GM12872 (cell line): ENCODE results near the gene GRM1.

Experiments used
- TF ChIP-seq, protein P1 (sequence below): IDR thresholded peaks from 3 replicates; pipeline ENCODE4 v1.5.1; 2011; ENCODE audit warnings: low read depth, mild to moderate bottlenecking, low read length, moderate library complexity; ENCODE audit not compliant: insufficient read depth

GRM1 gene

DNA sequence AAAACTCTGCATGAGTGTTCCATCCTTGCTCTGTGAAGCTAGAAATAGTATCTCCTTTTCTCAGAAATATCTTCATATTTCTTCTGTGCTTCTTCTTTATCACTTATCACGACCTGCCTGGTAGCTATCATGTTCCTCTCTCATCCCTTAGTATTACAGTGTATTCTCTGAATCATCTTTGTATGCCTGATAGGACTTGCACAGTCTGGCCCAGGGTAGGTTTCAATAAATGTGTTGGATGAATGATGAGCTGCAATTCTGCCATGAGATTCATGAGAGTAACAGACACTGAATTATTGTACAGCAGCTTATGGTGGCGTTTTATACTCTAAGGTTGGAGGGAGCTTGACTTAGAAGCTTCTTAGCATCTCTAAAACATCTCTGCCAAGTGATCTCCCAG is 66.6 kb downstream of the GRM1 start:
- TF ChIP-seq, protein P1, sequence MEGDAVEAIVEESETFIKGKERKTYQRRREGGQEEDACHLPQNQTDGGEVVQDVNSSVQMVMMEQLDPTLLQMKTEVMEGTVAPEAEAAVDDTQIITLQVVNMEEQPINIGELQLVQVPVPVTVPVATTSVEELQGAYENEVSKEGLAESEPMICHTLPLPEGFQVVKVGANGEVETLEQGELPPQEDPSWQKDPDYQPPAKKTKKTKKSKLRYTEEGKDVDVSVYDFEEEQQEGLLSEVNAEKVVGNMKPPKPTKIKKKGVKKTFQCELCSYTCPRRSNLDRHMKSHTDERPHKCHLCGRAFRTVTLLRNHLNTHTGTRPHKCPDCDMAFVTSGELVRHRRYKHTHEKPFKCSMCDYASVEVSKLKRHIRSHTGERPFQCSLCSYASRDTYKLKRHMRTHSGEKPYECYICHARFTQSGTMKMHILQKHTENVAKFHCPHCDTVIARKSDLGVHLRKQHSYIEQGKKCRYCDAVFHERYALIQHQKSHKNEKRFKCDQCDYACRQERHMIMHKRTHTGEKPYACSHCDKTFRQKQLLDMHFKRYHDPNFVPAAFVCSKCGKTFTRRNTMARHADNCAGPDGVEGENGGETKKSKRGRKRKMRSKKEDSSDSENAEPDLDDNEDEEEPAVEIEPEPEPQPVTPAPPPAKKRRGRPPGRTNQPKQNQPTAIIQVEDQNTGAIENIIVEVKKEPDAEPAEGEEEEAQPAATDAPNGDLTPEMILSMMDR = no peak

DNA sequence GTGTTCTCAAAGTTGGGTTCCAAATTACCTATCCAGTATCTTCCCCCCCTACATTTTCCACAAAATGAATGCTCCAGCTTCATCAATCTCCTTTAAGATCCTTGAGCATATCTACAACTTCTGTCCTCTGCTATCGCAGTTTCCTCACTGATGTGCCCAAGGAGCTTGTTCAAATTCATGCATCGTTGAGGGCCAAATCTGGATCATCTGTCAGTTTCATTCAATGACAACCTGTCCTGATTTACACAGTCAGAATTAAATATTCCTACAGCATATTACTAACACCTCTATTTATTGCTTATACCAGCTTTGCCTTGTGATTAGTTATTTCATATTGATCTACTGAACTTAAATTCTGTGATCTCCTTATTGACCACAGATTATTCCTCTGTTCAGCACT is 68.7 kb downstream of the GRM1 start:
- TF ChIP-seq, protein P1 = no peak

DNA sequence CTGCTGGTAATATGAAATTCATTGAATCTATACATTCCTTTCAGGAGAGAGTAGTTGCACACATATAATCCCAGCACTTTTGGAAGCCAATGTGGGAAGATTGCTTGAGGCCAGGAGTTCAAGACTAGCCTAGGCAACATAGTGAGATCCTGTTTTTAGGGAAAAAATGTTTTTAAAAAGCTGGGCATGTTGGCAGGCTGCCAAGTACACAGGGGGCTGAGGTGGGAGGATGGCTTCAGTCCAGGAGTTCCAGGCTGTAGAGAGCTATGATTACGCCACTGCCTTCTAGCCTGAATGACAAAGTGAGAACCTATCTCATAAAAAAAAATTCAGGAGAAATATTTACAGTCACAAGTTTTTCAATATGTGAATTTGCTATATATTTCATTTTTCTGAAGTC is 71.9 kb downstream of the GRM1 start:
- TF ChIP-seq, protein P1 = no peak

DNA sequence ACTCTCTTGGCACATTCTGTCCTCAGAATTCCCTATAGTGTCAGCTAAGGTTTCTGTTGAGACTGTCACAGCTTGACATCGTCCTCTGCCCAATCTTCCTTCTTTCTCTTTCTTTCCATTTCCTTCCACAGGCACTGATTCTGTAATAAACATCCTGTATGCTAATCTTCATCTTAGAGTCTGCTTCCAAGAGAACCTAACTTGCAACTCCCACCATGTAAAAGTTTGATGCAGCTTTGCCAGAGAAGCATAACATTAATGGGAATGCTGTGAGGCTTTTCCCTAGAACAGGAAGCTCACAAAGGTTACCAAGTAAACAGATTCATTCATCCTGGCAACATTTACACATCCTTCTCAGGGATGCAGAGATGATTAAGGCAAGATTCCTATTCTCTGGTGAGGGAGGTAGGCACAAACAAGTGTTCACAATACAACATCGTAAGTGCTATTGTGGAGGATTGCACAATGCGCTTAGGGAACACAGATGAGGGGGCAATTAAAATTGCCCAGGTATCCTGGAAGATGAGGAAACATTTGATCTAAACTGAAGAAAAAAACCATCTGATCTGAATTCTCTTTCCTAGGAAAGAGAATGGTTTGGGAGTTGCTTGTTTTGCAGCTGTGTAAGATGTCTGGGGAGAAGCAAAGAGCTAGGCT is 74.7 kb downstream of the GRM1 start:
- TF ChIP-seq, protein P1 = no peak

DNA sequence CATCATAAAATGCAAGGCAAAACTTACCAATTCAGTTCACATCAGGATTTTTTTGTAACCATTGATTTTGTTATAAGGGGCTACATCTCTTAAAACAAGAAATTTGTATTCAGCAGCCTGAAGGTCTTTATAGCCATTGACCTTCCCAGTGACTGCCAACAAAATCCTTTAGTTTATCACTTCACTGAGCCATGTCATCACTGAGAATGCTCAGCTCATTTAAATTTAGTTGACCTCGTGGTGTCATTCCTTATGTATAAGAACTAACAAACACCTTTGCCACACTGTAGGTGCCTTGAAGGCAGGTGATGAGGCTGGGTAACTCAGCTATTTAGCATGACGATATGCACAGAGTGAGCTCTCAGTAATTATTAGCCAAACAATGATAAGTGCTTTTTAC is 77.7 kb downstream of the GRM1 start:
- TF ChIP-seq, protein P1 = no peak

DNA sequence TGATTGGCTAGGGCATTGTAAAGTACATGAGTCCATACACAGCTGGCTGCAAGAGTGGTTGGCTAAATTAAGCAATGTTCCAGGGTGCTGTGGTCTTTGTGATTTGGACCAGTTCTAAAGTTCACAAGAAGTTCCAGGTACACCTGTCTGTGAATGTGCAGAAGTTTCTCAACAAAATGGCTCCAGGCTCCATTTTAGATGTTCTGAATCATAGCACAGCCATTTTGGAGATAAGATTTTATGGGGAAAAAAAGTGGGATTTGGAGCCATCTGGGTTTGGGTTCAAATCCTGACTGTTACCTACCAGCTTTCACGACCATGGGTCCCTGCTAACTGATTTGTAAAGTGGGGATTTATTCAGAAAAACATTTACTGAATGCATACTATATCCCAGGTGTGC is 82.1 kb downstream of the GRM1 start:
- TF ChIP-seq, protein P1 = no peak

DNA sequence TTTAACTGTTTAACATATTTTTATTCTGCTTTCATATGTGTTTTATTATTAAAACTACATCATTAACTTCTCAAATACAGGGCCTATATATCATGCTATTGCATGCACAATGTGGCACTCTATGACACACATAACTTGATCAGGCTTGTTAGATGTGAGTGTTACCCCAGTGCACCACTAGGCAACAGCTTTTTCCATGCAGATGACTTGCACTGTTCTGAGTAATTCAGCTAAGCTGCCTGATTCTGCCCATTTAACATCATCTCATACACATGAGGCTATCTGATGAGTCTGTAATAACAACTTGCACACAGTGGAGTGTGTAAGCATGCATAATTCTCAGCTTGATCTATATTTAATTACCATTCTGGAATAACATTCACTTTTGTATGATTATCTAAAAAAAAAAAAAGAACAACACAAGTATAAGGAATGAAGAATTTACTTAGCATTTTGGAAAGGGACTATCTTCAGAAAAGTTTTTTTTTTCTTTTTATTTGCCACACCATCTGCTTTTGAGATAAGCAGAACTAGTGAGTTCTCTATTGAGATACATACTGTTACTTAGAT is 83.1 kb downstream of the GRM1 start:
- TF ChIP-seq, protein P1 = no peak
